Stomach (tissue), 4 donors: Measurements from ENCODE around the gene IRAG1.
A peak's percentile ranks its signal among the peaks of the same experiment; 100 is the strongest.

Source experiments
- EP300 ChIP-seq: sonication (generic); formaldehyde crosslinking; IDR thresholded peaks from one replicate; pipeline ENCODE4 v1.6.1; 2017; ENCODE audit warnings: antibody characterized with exemption
- POLR2A ChIP-seq, 4 donors: fragments of 450-650 bp; IDR thresholded peaks; one replicate each; pipeline ENCODE4 v1.6.1; 2016; ENCODE audit warnings: antibody characterized with exemption in 4 of 4, control low read depth in 2 of 4, mild to moderate bottlenecking in 1 of 4, moderate library complexity in 1 of 4
- POLR2AphosphoS5 ChIP-seq, 3 donors: sonication (generic); formaldehyde crosslinking; IDR thresholded peaks; one replicate each; pipeline ENCODE4 v1.6.1; 2016; ENCODE audit warnings: antibody characterized with exemption in 3 of 3

DNA sequence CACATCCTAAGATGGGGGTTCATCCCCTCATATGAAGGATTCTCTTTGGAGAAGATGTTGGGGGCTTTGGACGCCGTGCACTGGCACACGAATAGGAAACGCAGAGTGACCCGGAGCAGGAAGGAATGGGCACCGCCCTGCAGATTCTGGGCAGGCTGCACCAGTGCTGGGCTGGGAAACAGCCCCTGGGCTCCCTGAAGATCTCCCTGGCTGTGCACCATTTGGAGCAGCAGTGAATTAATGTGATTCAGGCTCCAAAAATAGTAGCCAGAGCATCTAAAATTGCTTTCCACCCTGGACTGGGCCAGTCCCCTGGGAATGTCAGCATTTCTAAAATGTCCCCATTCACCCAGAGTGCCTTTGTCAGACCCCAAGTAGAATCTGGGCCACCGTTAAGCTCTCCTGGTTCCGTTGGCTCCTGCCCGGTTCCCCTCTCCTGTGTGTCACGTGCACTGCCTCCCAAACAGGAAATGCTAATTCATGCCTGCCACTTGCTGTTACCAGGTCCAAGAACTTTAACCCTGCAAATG is 18.6 kb downstream of the IRAG1 start:
- TF ChIP-seq POLR2AphosphoS5 (IDR thresholded peaks at IDR 0.05) (peak in 1 of 3 donors; percentile 3), POLR2A (IDR thresholded peaks at IDR 0.05) (no peak), EP300 (no peak)
